HEK293 (cell line): ENCODE results near the gene GLG1.

Experiments
- CTCF ChIA-PET: fragments of 350-600 bp; formaldehyde crosslinking; extraction: SDS; loops from one replicate; lab custom pipeline; 2021; ENCODE audit warnings: antibody characterized with exemption; lab: Yijun Ruan, JAX
- POLR2A ChIA-PET: fragments of 300-600 bp; formaldehyde crosslinking; extraction: SDS; loops from one replicate; lab custom pipeline; 2020; ENCODE audit warnings: antibody characterized with exemption, inconsistent platforms; lab: Yijun Ruan, JAX
- H3K27ac ChIP-seq: fragments of 200-500 bp; sonication (Bioruptor generic); 2 replicates; pipeline ENCODE4 v1.5.1; 2014; ENCODE audit warnings: low read depth, low read length, control low read depth, inconsistent platforms; ENCODE audit errors: extremely low read depth
- H3K36me3 ChIP-seq, 2 experiments: fragments of 200-500 bp in 1 of 2; sonication (Bioruptor generic) in 1 of 2; 1 replicate in 1 of 2; 2 replicates in 1 of 2; pipeline ENCODE4 v1.5.1; 2014 to 2017; ENCODE audit warnings: inconsistent platforms in 2 of 2, low read length in 2 of 2; ENCODE audit not compliant: control insufficient read depth in 2 of 2, insufficient read depth in 1 of 2
- H3K4me1 ChIP-seq: fragments of 200-500 bp; sonication (Bioruptor generic); 2 replicates; pipeline ENCODE4 v1.5.1; 2014; ENCODE audit warnings: mild to moderate bottlenecking, low read length, inconsistent platforms; ENCODE audit not compliant: control insufficient read depth, insufficient read depth
- H3K4me3 ChIP-seq: 2 replicates; pipeline ENCODE4 v1.5.1; 2011; ENCODE audit warnings: low read depth, mild to moderate bottlenecking, control low read depth, low read length, moderate library complexity
- H3K9me3 ChIP-seq: fragments of 200-500 bp; sonication (Bioruptor generic); 2 replicates; pipeline ENCODE4 v1.5.1; 2014; ENCODE audit warnings: low read depth, low read length, inconsistent platforms; ENCODE audit not compliant: control insufficient read depth, insufficient read depth
- CTCF ChIP-seq: fragments of 450-650 bp; formaldehyde crosslinking; IDR thresholded peaks from 2 replicates; pipeline ENCODE4 v1.5.1; 2016; ENCODE audit warnings: missing biosample characterization, missing genetic modification characterization
- HIC1 ChIP-seq: fragments of 450-650 bp; formaldehyde crosslinking; IDR thresholded peaks from 2 replicates; pipeline ENCODE4 v1.5.1; 2016; ENCODE audit warnings: missing biosample characterization, missing genetic modification characterization
- INSM2 ChIP-seq: fragments of 450-650 bp; formaldehyde crosslinking; IDR thresholded peaks from 2 replicates; pipeline ENCODE4 v1.5.1; 2016; ENCODE audit warnings: missing biosample characterization, missing genetic modification characterization
- KLF8 ChIP-seq: fragments of 450-650 bp; formaldehyde crosslinking; IDR thresholded peaks from 2 replicates; pipeline ENCODE4 v1.5.1; 2016; ENCODE audit warnings: missing biosample characterization, missing genetic modification characterization
- MYNN ChIP-seq: fragments of 450-650 bp; formaldehyde crosslinking; IDR thresholded peaks from 2 replicates; pipeline ENCODE4 v1.5.1; 2016; ENCODE audit warnings: missing biosample characterization, missing genetic modification characterization, borderline replicate concordance
- OVOL3 ChIP-seq: fragments of 450-650 bp; formaldehyde crosslinking; IDR thresholded peaks from 2 replicates; pipeline ENCODE4 v1.5.1; 2016; ENCODE audit warnings: missing biosample characterization, missing genetic modification characterization
- PRDM6 ChIP-seq: fragments of 450-650 bp; formaldehyde crosslinking; IDR thresholded peaks from 2 replicates; pipeline ENCODE4 v1.5.1; 2017; ENCODE audit warnings: missing biosample characterization, missing genetic modification characterization
- SP7 ChIP-seq: fragments of 450-650 bp; formaldehyde crosslinking; IDR thresholded peaks from 2 replicates; pipeline ENCODE4 v1.5.1; 2016; ENCODE audit warnings: missing biosample characterization, missing genetic modification characterization
- YY2 ChIP-seq: fragments of 450-650 bp; formaldehyde crosslinking; IDR thresholded peaks from 2 replicates; pipeline ENCODE4 v1.5.1; 2016; ENCODE audit warnings: missing biosample characterization, missing genetic modification characterization
- ZNF132 ChIP-seq: fragments of 450-650 bp; formaldehyde crosslinking; IDR thresholded peaks from 2 replicates; pipeline ENCODE4 v1.5.1; 2017; ENCODE audit warnings: missing biosample characterization, missing genetic modification characterization, borderline replicate concordance
- ZNF239 ChIP-seq: fragments of 450-650 bp; formaldehyde crosslinking; IDR thresholded peaks from 2 replicates; pipeline ENCODE4 v1.5.1; 2016; ENCODE audit warnings: missing biosample characterization, missing genetic modification characterization
- ZNF280C ChIP-seq: fragments of 450-650 bp; formaldehyde crosslinking; IDR thresholded peaks from 2 replicates; pipeline ENCODE4 v1.5.1; 2016; ENCODE audit warnings: missing biosample characterization, missing genetic modification characterization
- ZNF341 ChIP-seq: fragments of 450-650 bp; formaldehyde crosslinking; IDR thresholded peaks from 2 replicates; pipeline ENCODE4; 2016; ENCODE audit warnings: low read depth, missing biosample characterization, missing genetic modification characterization
- ZNF366 ChIP-seq: fragments of 450-650 bp; formaldehyde crosslinking; conservative IDR thresholded peaks from 2 replicates; pipeline ENCODE4 v1.5.1; 2016; ENCODE audit warnings: missing biosample characterization, missing genetic modification characterization
- ZNF394 ChIP-seq: fragments of 450-650 bp; formaldehyde crosslinking; IDR thresholded peaks from 2 replicates; pipeline ENCODE4 v1.5.1; 2016; ENCODE audit warnings: missing biosample characterization, missing genetic modification characterization, mild to moderate bottlenecking, moderate library complexity, borderline replicate concordance
- ZNF558 ChIP-seq: fragments of 450-650 bp; formaldehyde crosslinking; IDR thresholded peaks from 2 replicates; pipeline ENCODE4 v1.5.1; 2016; ENCODE audit warnings: missing biosample characterization, missing genetic modification characterization
- ZNF610 ChIP-seq: fragments of 450-650 bp; formaldehyde crosslinking; IDR thresholded peaks from 2 replicates; pipeline ENCODE4 v1.5.1; 2016; ENCODE audit warnings: missing biosample characterization, missing genetic modification characterization, borderline replicate concordance
- ZNF629 ChIP-seq: fragments of 450-650 bp; formaldehyde crosslinking; IDR thresholded peaks from 2 replicates; pipeline ENCODE4 v1.5.1; 2017; ENCODE audit warnings: missing biosample characterization, missing genetic modification characterization
- ZNF660 ChIP-seq: fragments of 450-650 bp; IDR thresholded peaks from 2 replicates; pipeline ENCODE4 v1.5.1; 2018; ENCODE audit warnings: missing biosample characterization, mild to moderate bottlenecking, missing genetic modification characterization
- ZNF692 ChIP-seq: fragments of 450-650 bp; formaldehyde crosslinking; IDR thresholded peaks from 2 replicates; pipeline ENCODE4 v1.5.1; 2016; ENCODE audit warnings: missing biosample characterization, missing genetic modification characterization
- ZNF747 ChIP-seq: fragments of 450-650 bp; formaldehyde crosslinking; IDR thresholded peaks from 2 replicates; pipeline ENCODE4 v1.5.1; 2016; ENCODE audit warnings: missing biosample characterization, missing genetic modification characterization
- ZNF837 ChIP-seq: fragments of 450-650 bp; formaldehyde crosslinking; IDR thresholded peaks from 2 replicates; pipeline ENCODE4 v1.5.1; 2016; ENCODE audit warnings: missing biosample characterization, missing genetic modification characterization
- ZNF843 ChIP-seq: fragments of 450-650 bp; formaldehyde crosslinking; IDR thresholded peaks from 2 replicates; pipeline ENCODE4 v1.5.1; 2016; ENCODE audit warnings: missing biosample characterization, missing genetic modification characterization
- ZSCAN5A ChIP-seq: fragments of 450-650 bp; formaldehyde crosslinking; IDR thresholded peaks from 2 replicates; pipeline ENCODE4 v1.5.1; 2016; ENCODE audit warnings: missing biosample characterization, missing genetic modification characterization
- ZXDB ChIP-seq: fragments of 450-650 bp; formaldehyde crosslinking; IDR thresholded peaks from 2 replicates; pipeline ENCODE4 v1.5.1; 2016; ENCODE audit warnings: missing biosample characterization, missing genetic modification characterization

The GLG1 gene

GRCh38 chr16:74505011-74505410, 101.9 kb downstream of the GLG1 start (continued):
- TF ChIP-seq ZNF660 (tag by site-specific recombination) (no peak), SP7 (no peak), ZNF394 (tag by site-specific recombination) (no peak), ZNF239 (tag by site-specific recombination) (no peak), MYNN (tag by site-specific recombination) (no peak), CTCF (tag by site-specific recombination) (no peak), ZNF341 (tag by site-specific recombination) (no peak), ZNF747 (tag by site-specific recombination) (no peak), OVOL3 (tag by site-specific recombination) (0 out of 2 replicates have a peak, but pooled peaks have one; percentile 18), ZNF366 (no peak), ZSCAN5A (tag by site-specific recombination) (no peak)

- H3K27ac ChIP-seq: no peak overlapping the region
- CTCF ChIA-PET: interaction anchor here (1.0 kb wide), 2 partner anchors 11 to 75 kb away, joined by 3 to 4 read pairs; no protein-coding TSS in a partner anchor
- POLR2A ChIA-PET: no interaction called here
- TF ChIP-seq HIC1 (tag by site-specific recombination): no peak
- TF ChIP-seq ZNF837 (tag by site-specific recombination): no peak
- peak; percentile 72 for TF ChIP-seq SP7
- peak; percentile 70; the same call in 1 of the 2 replicates for TF ChIP-seq ZNF629
- no peak for TF ChIP-seq ZNF610 (tag by site-specific recombination)
- peak; percentile 60; the same call in 1 of the 2 replicates for TF ChIP-seq ZXDB (tag by site-specific recombination)
- TF ChIP-seq ZNF280C (tag by site-specific recombination): no peak
- peak; percentile 44; the same call in 1 of the 2 replicates for TF ChIP-seq PRDM6 (tag by site-specific recombination)
- TF ChIP-seq ZNF843 (tag by site-specific recombination): peak; percentile 41; the same call in 1 of the 2 replicates
- TF ChIP-seq KLF8 (tag by site-specific recombination): peak; percentile 49; the same call in 1 of the 2 replicates
- peak; percentile 28; the same call in 1 of the 2 replicates for TF ChIP-seq YY2
- TF ChIP-seq ZNF558: no peak
- no peak for TF ChIP-seq ZNF132 (tag by site-specific recombination)
- TF ChIP-seq ZNF692 (tag by site-specific recombination): 0 out of 2 replicates have a peak, but pooled peaks have one; percentile 32
- TF ChIP-seq INSM2 (tag by site-specific recombination): peak; percentile 51; the same call in 1 of the 2 replicates
Observed at GRCh38 chr16:74503412-74503811, 103.5 kb downstream of the GLG1 start.

More at GRCh38 chr16:74503412-74503811, 103.5 kb downstream of the GLG1 start:
- no peak overlapping the region for H3K4me3 ChIP-seq
- peaks cover 0 to 8% of the 10 kb centered on the region in 2 experiments for H3K36me3 ChIP-seq
- H3K9me3 ChIP-seq: no peaks in the 10 kb centered on the region
- peaks cover 32% of the 10 kb centered on the region for H3K4me1 ChIP-seq
